Measurements from ENCODE around the gene ELP6.

DNA sequence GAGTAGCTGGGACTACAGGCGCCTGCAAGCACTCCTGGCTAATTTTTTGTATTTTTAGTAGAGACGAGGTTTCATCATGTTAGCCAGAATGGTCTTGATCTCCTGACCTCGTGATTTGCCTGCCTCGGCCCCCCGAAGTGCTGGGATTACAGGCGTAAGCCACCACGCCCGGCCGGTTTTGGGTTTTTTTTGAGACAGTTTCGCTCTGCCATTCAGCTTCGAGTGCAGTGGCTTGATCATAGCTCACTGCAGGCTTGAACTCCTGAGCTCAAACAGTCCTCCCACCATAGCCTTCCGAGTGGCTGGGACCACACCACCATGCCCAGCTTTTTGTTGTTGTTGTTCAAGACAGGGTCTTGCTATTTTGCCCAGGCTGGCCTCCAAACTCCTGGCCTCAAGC, 21.7 kb downstream of the ELP6 start:
- TF ChIP-seq ZFP3 (CRISPR knock-in tag; IDR thresholded peaks at IDR 0.05) (no peak), SNAI2 (CRISPR knock-in tag; IDR thresholded peaks at IDR 0.05) (no peak), ZFP30 (CRISPR knock-in tag; IDR thresholded peaks at IDR 0.05) (no peak), ISL1 (CRISPR knock-in tag; IDR thresholded peaks at IDR 0.05) (no peak), OSR1 (CRISPR knock-in tag; IDR thresholded peaks at IDR 0.05) (no peak), ARNTL (CRISPR knock-in tag; IDR thresholded peaks at IDR 0.05; ENCODE audit: borderline replicate concordance, low read depth) (no peak), TCF4 (CRISPR knock-in tag; IDR thresholded peaks at IDR 0.05; ENCODE audit: borderline replicate concordance) (no peak), TSHZ2 (CRISPR knock-in tag; IDR thresholded peaks at IDR 0.05) (no peak)
